Eye (tissue), 1 donor: ENCODE results near the gene FAIM2.

Experiments used
- DNase-seq: peaks from one replicate; pipeline ENCODE4 v3.0.0-alpha.2; 2015

The FAIM2 gene

GRCh38 chr12:49939307-49939706 is 35.6 kb upstream of the FAIM2 start:
- DNase-seq, result no peak

GRCh38 chr12:49937639-49938300 is 34.1 kb upstream of the FAIM2 start:
- DNase-seq, result no peak

- no peak for DNase-seq
These were observed 33.2 kb upstream of the FAIM2 start for GRCh38 chr12:49936925-49937324.

GRCh38 chr12:49934505-49934904 is 30.8 kb upstream of the FAIM2 start:
- DNase-seq, result no peak

GRCh38 chr12:49933796-49934195 is 30.1 kb upstream of the FAIM2 start:
- no peak for DNase-seq

GRCh38 chr12:49932533-49933130 is 28.9 kb upstream of the FAIM2 start:
- no peak for DNase-seq

- DNase-seq, result no peak
These were observed 28.3 kb upstream of the FAIM2 start for GRCh38 chr12:49932023-49932422.

- no peak for DNase-seq
These were observed 27.0 kb upstream of the FAIM2 start for GRCh38 chr12:49930515-49931288.

- DNase-seq, result no peak
These were observed 25.9 kb upstream of the FAIM2 start for GRCh38 chr12:49929581-49929980.

GRCh38 chr12:49928471-49928870 is 24.8 kb upstream of the FAIM2 start:
- no peak for DNase-seq

- DNase-seq, result no peak
These were observed 21.9 kb upstream of the FAIM2 start for GRCh38 chr12:49925433-49926204.

- DNase-seq, result no peak
These were observed 21.0 kb upstream of the FAIM2 start for GRCh38 chr12:49924628-49925246.

- DNase-seq, result no peak
These were observed 20.3 kb upstream of the FAIM2 start for GRCh38 chr12:49923880-49924556.

- no peak for DNase-seq
These were observed 19.4 kb upstream of the FAIM2 start for GRCh38 chr12:49923035-49923644.

GRCh38 chr12:49922349-49923034 is 18.8 kb upstream of the FAIM2 start:
- no peak for DNase-seq

- no peak for DNase-seq
These were observed 18.2 kb upstream of the FAIM2 start for GRCh38 chr12:49921936-49922335.

GRCh38 chr12:49921299-49921698 is 17.6 kb upstream of the FAIM2 start:
- no peak for DNase-seq

GRCh38 chr12:49920915-49921286 is 17.2 kb upstream of the FAIM2 start:
- DNase-seq, result no peak

GRCh38 chr12:49920241-49920914 is 16.7 kb upstream of the FAIM2 start:
- DNase-seq, result no peak

- no peak for DNase-seq
These were observed 14.1 kb upstream of the FAIM2 start for GRCh38 chr12:49917788-49918173.
